Hematopoietic multipotent progenitor cell treated with erythropoietin and hydrocortisone succinate and interleukin-3 and kit ligand, for 8 days (in vitro differentiated cells): Measurements from ENCODE around the gene SMIM14.
"Not testable (repeated sequence)": the region's sequence is repeated elsewhere in the genome, so short reads cannot be mapped to it uniquely, and the experiment has no call there.

ENCODE experiments used
- DNase-seq: peaks from one replicate; pipeline ENCODE4 v3.0.0-alpha.2; 2015

The SMIM14 gene

GRCh38 chr4:39642885-39643552 is 4.4 kb upstream of the SMIM14 start:
- no peak for DNase-seq

GRCh38 chr4:39641451-39641850 is 2.8 kb upstream of the SMIM14 start:
- DNase-seq, result no peak

- peak; percentile 41 for DNase-seq
Measured at GRCh38 chr4:39637586-39638353, 895 bp downstream of the SMIM14 start.

- DNase-seq, result no peak
Measured at GRCh38 chr4:39637221-39637585, 1.5 kb downstream of the SMIM14 start.

GRCh38 chr4:39636531-39637184 is 2.0 kb downstream of the SMIM14 start:
- DNase-seq, result peak; percentile 24

- DNase-seq, result no peak
Measured at GRCh38 chr4:39635023-39635422, 3.6 kb downstream of the SMIM14 start.

- DNase-seq, result no peak
Measured at GRCh38 chr4:39631700-39632079, 7.0 kb downstream of the SMIM14 start.

- no peak for DNase-seq
Measured at GRCh38 chr4:39627413-39627812, 11.3 kb downstream of the SMIM14 start.

- no peak for DNase-seq
Measured at GRCh38 chr4:39626913-39627312, 11.8 kb downstream of the SMIM14 start.

- no peak for DNase-seq
Measured at GRCh38 chr4:39626261-39626660, 12.4 kb downstream of the SMIM14 start.

- DNase-seq, result no peak
Measured at GRCh38 chr4:39621582-39621981, 17.1 kb downstream of the SMIM14 start.

GRCh38 chr4:39620551-39621313 is 17.9 kb downstream of the SMIM14 start:
- no peak for DNase-seq

- DNase-seq, result no peak
Measured at GRCh38 chr4:39617534-39617933, 21.1 kb downstream of the SMIM14 start.

- DNase-seq, result no peak
Measured at GRCh38 chr4:39616651-39617050, 22.0 kb downstream of the SMIM14 start.

- DNase-seq, result not testable (repeated sequence)
Measured at GRCh38 chr4:39616112-39616511, 22.6 kb downstream of the SMIM14 start.

- no peak for DNase-seq
Measured at GRCh38 chr4:39614487-39615162, 24.0 kb downstream of the SMIM14 start.

- DNase-seq, result no peak
Measured at GRCh38 chr4:39613093-39613656, 25.5 kb downstream of the SMIM14 start.

- DNase-seq, result no peak
Measured at GRCh38 chr4:39609454-39609931, 29.2 kb downstream of the SMIM14 start.

GRCh38 chr4:39608451-39608850 is 30.2 kb downstream of the SMIM14 start:
- no peak for DNase-seq

GRCh38 chr4:39606747-39607146 is 31.9 kb downstream of the SMIM14 start:
- DNase-seq, result no peak

GRCh38 chr4:39597695-39598381 is 40.8 kb downstream of the SMIM14 start:
- DNase-seq, result no peak

GRCh38 chr4:39596971-39597370 is 41.7 kb downstream of the SMIM14 start:
- no peak for DNase-seq
